Esophagus squamous epithelium (tissue), 5 donors: ENCODE results near the gene MEI1. TPM values are rescaled to one million over a fixed set of nuclear protein-coding genes. Genes with fewer than 3 reads are reported as not detected.
"Not testable (repeated sequence)": the region's sequence is repeated elsewhere in the genome, so short reads cannot be mapped to it uniquely, and the experiment has no call there.

ENCODE experiments used
- DNase-seq: peaks from one replicate; lab custom pipeline; 2025; lab: John Stamatoyannopoulos, UW
- H3K27ac ChIP-seq, 4 donors: fragments of 200-600 bp; sonication (generic); one replicate each; pipeline ENCODE4 v1.5.1; 2016 to 2019; ENCODE audit warnings: mild to moderate bottlenecking in 1 of 4
- H3K27me3 ChIP-seq, 4 donors: fragments of 200-600 bp; sonication (generic); 1 replicate in 3 of 4; 2 replicates in 1 of 4; pipeline versions ENCODE4 v1.5.1 to v1.6.0; 2017 to 2021; ENCODE audit warnings: antibody characterized with exemption in 1 of 4
- H3K36me3 ChIP-seq, 3 donors: fragments of 200-600 bp; sonication (generic); one replicate each; pipeline ENCODE4 v1.5.1; 2016 to 2019
- H3K4me1 ChIP-seq, 3 donors: fragments of 200-600 bp; sonication (generic); one replicate each; pipeline ENCODE4 v1.5.1; 2017 to 2019
- H3K4me3 ChIP-seq, 4 donors: fragments of 200-600 bp; sonication (generic); 1 replicate in 3 of 4; 2 replicates in 1 of 4; pipeline ENCODE4 v1.5.1; 2016 to 2019; ENCODE audit warnings: mild to moderate bottlenecking in 2 of 4, moderate library complexity in 1 of 4
- H3K9me3 ChIP-seq, 3 donors: fragments of 200-600 bp; sonication (generic); one replicate each; pipeline ENCODE4 v1.5.1; 2016 to 2019
- CTCF ChIP-seq, 6 experiments: fragments of 450-650 bp in 4 of 6; fragments of 200-600 bp in 2 of 6; sonication (generic) in 2 of 6; IDR thresholded peaks; one replicate each; pipeline ENCODE4 v1.5.1; 2016 to 2019; ENCODE audit warnings: antibody characterized with exemption in 6 of 6, mild to moderate bottlenecking in 4 of 6, moderate library complexity in 4 of 6
- POLR2A ChIP-seq, 4 donors: fragments of 450-650 bp; IDR thresholded peaks; one replicate each; pipeline ENCODE4 v1.6.1; 2017; ENCODE audit warnings: antibody characterized with exemption in 4 of 4, mild to moderate bottlenecking in 4 of 4, moderate library complexity in 3 of 4
- WGBS, 2 donors: methylation state at CpG; one replicate each; pipeline ENCODE4 v1.1.5; 2018; 5-methylcytosine and 5-hydroxymethylcytosine counted together
- intact Hi-C: fragments of 100-400 bp; cut with DNase I; formaldehyde crosslinking; loops from one replicate; pipeline ENCODE4 v1.15.0; 2022
- total RNA-seq, 4 donors: library from RNA; depleted of rRNA; stranded (reverse); fragments of >200 nt; gene quantifications; one replicate each; pipeline ENCODE4 v1.1.0, GENCODE V29; 2016
- donor health status: DM: yes; HTN: yes; CAD: no.

Gene MEI1
- total RNA-seq, 4 donors from 2014 or later: 0.09 to 1.3 (median 0.52) TPM

GRCh38 chr22:41682033-41682807 is 17.1 kb upstream of the MEI1 start:
- Histone ChIP-seq H3K27me3 (no peaks in the 10 kb centered on the region), H3K4me3 (peak overlapping the region; percentile 38 to 70 (median 66)), H3K27ac (peak overlapping the region; percentile 76 to 93 (median 86)), H3K9me3 (no peaks in the 10 kb centered on the region), H3K4me1 (peaks cover 0 to 32% (median 8%) of the 10 kb centered on the region in 3 donors), H3K36me3 (peaks cover 0 to 43% (median 12%) of the 10 kb centered on the region in 3 donors)
- intact Hi-C loops: no loop called here
- TF ChIP-seq CTCF (IDR thresholded peaks at IDR 0.05): no peak
- TF ChIP-seq POLR2A (IDR thresholded peaks at IDR 0.05): peak in 2 of 4 donors; percentile 63 to 82
- no peak for DNase-seq
- 46 to 54% methylated on average over 28 to 41 of the region's 50 CpGs for WGBS, 2 donors

DNA sequence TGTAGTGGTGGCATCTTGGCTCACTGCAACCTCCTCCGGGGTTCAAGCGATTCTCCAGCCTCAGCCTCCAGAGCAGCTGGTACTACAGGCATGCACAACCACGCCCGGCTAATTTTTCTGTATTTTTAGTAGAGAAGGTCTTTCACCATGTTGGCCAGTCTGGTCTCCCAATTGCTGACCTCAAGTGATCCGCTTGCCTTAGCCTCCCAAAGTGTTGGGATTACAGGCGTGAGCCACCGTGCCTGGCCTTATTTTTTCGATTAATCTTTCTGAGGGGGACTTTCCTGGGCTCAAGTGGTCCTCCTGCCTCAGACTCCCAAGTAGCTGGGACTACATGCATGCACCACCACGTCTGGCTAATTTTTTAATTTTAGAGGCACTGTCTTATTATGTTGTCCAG is 16.3 kb upstream of the MEI1 start:
- TF ChIP-seq CTCF (IDR thresholded peaks at IDR 0.05): no peak
- no peak for TF ChIP-seq POLR2A (IDR thresholded peaks at IDR 0.05)
- peaks cover 0 to 40% (median 14%) of the 10 kb centered on the region in 3 donors for H3K4me1 ChIP-seq
- H3K36me3 ChIP-seq: peaks cover 0 to 35% (median 12%) of the 10 kb centered on the region in 3 donors
- intact Hi-C loops: no loop called here
- 85 to 92% methylated on average over 9 of the region's 9 CpGs for WGBS, 2 donors
- H3K27ac ChIP-seq: peak overlapping the region; percentile 76 to 93 (median 86)
- DNase-seq: no peak
- peak overlapping the region in 3 of 4 donors; percentile 64 to 70 (median 68) for H3K4me3 ChIP-seq
- H3K9me3 ChIP-seq: no peaks in the 10 kb centered on the region
- no peaks in the 10 kb centered on the region for H3K27me3 ChIP-seq

GRCh38 chr22:41683616-41684015 is 15.7 kb upstream of the MEI1 start:
- 63 to 72% methylated on average over 3 of the region's 3 CpGs for WGBS, 2 donors
- intact Hi-C loops: no loop called here
- Histone ChIP-seq H3K9me3 (no peaks in the 10 kb centered on the region), H3K36me3 (peaks cover 0 to 29% (median 7%) of the 10 kb centered on the region in 3 donors), H3K4me1 (peaks cover 0 to 41% (median 14%) of the 10 kb centered on the region in 3 donors), H3K27me3 (no peaks in the 10 kb centered on the region), H3K4me3 (no peak overlapping the region), H3K27ac (no peak overlapping the region)
- TF ChIP-seq POLR2A (IDR thresholded peaks at IDR 0.05) (no peak), CTCF (IDR thresholded peaks at IDR 0.05) (no peak)
- no peak for DNase-seq

GRCh38 chr22:41684194-41684593 is 15.1 kb upstream of the MEI1 start:
- Histone ChIP-seq H3K27ac (no peak overlapping the region), H3K27me3 (no peaks in the 10 kb centered on the region), H3K9me3 (no peaks in the 10 kb centered on the region), H3K4me3 (no peak overlapping the region), H3K36me3 (peaks cover 0 to 23% (median 7%) of the 10 kb centered on the region in 3 donors), H3K4me1 (peaks cover 0 to 44% (median 17%) of the 10 kb centered on the region in 3 donors)
- intact Hi-C loops: no loop called here
- TF ChIP-seq CTCF (IDR thresholded peaks at IDR 0.05) (no peak), POLR2A (IDR thresholded peaks at IDR 0.05) (no peak)
- WGBS, 2 donors: 63 to 84% methylated on average over 4 of the region's 4 CpGs
- no peak for DNase-seq

- H3K9me3 ChIP-seq, H3K4me3 ChIP-seq, intact Hi-C loops, H3K36me3 ChIP-seq, H3K27me3 ChIP-seq, DNase-seq: not testable (repeated sequence)
- Histone ChIP-seq H3K4me1 (peaks cover 0 to 40% (median 18%) of the 10 kb centered on the region in 3 donors), H3K27ac (peak overlapping the region in 1 of 4 donors; percentile 92)
- WGBS, 2 donors: 90 to 94% methylated on average over 11 of the region's 11 CpGs
These were observed 12.4 kb upstream of the MEI1 start for GRCh38 chr22:41686890-41687289.
